ENCODE data around the gene GALNT9.

DNA sequence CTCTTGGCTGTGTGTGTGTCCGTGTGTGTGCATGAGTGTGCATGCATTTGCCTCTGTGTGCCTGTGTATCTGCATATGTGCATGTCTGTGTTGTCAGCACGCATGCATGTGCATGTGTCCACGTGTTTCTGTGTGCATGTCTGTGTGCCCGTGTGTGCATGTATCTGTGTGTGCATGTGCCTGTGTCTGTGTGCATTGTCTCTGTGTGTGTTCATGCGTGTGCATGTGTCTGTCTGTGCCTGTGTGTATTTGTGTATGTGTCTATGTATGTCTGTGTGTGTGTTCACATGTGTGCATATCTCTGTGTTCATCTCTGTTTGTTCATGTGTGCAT, 1.1 kb upstream of the GALNT9 start:
- TF ChIP-seq, protein P1, sequence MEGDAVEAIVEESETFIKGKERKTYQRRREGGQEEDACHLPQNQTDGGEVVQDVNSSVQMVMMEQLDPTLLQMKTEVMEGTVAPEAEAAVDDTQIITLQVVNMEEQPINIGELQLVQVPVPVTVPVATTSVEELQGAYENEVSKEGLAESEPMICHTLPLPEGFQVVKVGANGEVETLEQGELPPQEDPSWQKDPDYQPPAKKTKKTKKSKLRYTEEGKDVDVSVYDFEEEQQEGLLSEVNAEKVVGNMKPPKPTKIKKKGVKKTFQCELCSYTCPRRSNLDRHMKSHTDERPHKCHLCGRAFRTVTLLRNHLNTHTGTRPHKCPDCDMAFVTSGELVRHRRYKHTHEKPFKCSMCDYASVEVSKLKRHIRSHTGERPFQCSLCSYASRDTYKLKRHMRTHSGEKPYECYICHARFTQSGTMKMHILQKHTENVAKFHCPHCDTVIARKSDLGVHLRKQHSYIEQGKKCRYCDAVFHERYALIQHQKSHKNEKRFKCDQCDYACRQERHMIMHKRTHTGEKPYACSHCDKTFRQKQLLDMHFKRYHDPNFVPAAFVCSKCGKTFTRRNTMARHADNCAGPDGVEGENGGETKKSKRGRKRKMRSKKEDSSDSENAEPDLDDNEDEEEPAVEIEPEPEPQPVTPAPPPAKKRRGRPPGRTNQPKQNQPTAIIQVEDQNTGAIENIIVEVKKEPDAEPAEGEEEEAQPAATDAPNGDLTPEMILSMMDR (IDR thresholded peaks at IDR 0.05): no peak
- TF ChIP-seq POLR2A (IDR thresholded peaks at IDR 0.05) (no peak), EP300 (IDR thresholded peaks at IDR 0.05) (no peak)

All from ovary (tissue), 3 donors.